ENCODE data around the gene IFNA5.
A peak's percentile ranks its signal among the peaks of the same experiment; 100 is the strongest.

Gene IFNA5

DNA sequence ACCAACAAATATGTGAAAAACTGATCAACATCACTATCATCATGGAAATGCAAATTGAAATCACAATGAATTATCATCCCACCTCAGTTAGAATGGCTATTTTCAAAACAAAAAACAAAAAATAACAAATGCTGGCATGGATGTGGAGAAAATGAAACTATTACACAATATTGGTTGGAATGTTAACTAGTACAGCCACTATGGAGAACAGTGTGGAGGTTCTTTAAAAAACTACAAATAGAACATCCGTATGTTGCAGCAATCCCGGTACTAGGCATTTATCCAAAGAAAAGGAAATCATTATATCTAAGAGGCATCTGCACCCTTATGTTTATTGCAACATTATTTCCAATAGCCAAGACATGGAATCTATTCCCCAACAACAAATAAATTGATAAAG lies 9.0 kb upstream of the IFNA5 start:
- H3K27me3 ChIP-seq (replicated peaks) = peaks cover 5% of the 10 kb centered on the region
- no peaks in the 10 kb centered on the region for H3K36me3 ChIP-seq (replicated peaks)
- no peak for DNase-seq
- in situ Hi-C loops (cut with HindIII; ENCODE audit: low pct_ligation_motif_present, low sequenced_read_pairs) = no loop called here
- TF ChIP-seq, protein P1, sequence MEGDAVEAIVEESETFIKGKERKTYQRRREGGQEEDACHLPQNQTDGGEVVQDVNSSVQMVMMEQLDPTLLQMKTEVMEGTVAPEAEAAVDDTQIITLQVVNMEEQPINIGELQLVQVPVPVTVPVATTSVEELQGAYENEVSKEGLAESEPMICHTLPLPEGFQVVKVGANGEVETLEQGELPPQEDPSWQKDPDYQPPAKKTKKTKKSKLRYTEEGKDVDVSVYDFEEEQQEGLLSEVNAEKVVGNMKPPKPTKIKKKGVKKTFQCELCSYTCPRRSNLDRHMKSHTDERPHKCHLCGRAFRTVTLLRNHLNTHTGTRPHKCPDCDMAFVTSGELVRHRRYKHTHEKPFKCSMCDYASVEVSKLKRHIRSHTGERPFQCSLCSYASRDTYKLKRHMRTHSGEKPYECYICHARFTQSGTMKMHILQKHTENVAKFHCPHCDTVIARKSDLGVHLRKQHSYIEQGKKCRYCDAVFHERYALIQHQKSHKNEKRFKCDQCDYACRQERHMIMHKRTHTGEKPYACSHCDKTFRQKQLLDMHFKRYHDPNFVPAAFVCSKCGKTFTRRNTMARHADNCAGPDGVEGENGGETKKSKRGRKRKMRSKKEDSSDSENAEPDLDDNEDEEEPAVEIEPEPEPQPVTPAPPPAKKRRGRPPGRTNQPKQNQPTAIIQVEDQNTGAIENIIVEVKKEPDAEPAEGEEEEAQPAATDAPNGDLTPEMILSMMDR (IDR thresholded peaks at IDR 0.05; ENCODE audit: low read depth, low read length, missing control alignments) = no peak
- no peak overlapping the region for H3K27ac ChIP-seq
- no peak overlapping the region for H3K4me3 ChIP-seq (ENCODE audit: low read depth, low read length)

GRCh38 chr9:21311889-21312288 lies 6.8 kb upstream of the IFNA5 start:
- Histone ChIP-seq H3K4me3 (ENCODE audit: low read depth, low read length) (no peak overlapping the region), H3K36me3 (replicated peaks) (no peaks in the 10 kb centered on the region), H3K27me3 (replicated peaks) (peaks cover 5% of the 10 kb centered on the region), H3K27ac (no peak overlapping the region)
- in situ Hi-C loops (cut with HindIII; ENCODE audit: low pct_ligation_motif_present, low sequenced_read_pairs) = no loop called here
- TF ChIP-seq, protein P1 (IDR thresholded peaks at IDR 0.05; ENCODE audit: low read depth, low read length, missing control alignments) = no peak
- DNase-seq = no peak

DNA sequence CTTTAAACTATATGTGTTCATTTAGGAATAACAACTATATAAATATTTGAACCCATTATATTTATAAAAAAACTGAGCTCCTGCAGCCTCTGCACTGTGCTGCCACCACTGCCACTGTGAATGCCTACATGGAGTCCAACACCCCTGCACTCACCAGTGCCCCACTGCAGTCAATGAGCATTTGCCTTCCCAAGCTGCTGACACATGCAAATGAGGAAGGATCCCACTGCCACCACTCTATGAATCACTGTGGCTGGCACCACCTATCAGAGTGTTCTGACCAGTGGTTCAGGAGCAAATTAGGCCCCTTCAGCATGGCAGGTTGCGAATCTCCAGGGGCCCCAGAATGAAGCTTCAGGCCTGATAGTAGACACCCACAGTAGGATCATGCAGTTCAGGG lies 9.1 kb downstream of the IFNA5 start:
- Histone ChIP-seq H3K36me3 (replicated peaks) (no peaks in the 10 kb centered on the region), H3K27ac (no peak overlapping the region), H3K27me3 (replicated peaks) (no peaks in the 10 kb centered on the region), H3K4me3 (ENCODE audit: low read depth, low read length) (no peak overlapping the region)
- TF ChIP-seq, protein P1 (IDR thresholded peaks at IDR 0.05; ENCODE audit: low read depth, low read length, missing control alignments) = no peak
- in situ Hi-C loops (cut with HindIII; ENCODE audit: low pct_ligation_motif_present, low sequenced_read_pairs) = no loop called here
- no peak for DNase-seq

DNA sequence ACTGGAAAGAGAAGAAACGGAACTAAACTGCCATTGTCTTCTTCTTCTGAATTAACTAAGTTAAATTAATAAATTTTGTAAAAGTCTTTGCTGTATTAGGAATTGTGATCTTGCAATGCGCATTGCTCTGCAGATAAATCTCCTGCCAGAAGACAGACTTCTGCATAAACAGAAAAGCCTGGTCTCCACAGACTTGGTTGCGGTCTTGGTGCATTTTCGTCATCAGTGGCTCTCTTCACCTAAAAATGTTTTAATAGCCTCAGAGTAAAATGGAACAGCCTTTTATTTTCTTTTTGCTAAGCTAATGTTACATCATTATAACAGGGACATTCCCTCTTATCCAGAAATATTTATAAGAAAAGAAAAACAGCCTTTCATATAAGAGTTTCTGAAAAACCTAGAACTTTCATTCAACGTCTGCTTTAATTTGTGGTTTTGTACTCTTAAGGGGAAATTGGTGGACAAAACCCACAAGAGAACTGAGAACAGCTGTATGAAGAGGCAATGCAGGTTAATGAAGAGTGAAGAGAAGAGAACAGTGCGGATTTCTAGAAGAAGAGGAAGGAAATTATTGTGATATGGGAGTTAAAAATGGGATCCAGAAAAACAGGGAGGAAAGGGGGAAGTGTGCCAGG lies 10.1 kb downstream of the IFNA5 start:
- Histone ChIP-seq H3K4me3 (ENCODE audit: low read depth, low read length) (no peak overlapping the region), H3K36me3 (replicated peaks) (no peaks in the 10 kb centered on the region), H3K27ac (no peak overlapping the region), H3K27me3 (replicated peaks) (no peaks in the 10 kb centered on the region)
- TF ChIP-seq, protein P1 (IDR thresholded peaks at IDR 0.05; ENCODE audit: low read depth, low read length, missing control alignments) = no peak
- no peak for DNase-seq
- in situ Hi-C loops (cut with HindIII; ENCODE audit: low pct_ligation_motif_present, low sequenced_read_pairs) = no loop called here

GRCh38 chr9:21294364-21294774 lies 10.7 kb downstream of the IFNA5 start:
- peak; percentile 29 for DNase-seq
- H3K27me3 ChIP-seq (replicated peaks) = no peaks in the 10 kb centered on the region
- TF ChIP-seq, protein P1 (IDR thresholded peaks at IDR 0.05; ENCODE audit: low read depth, low read length, missing control alignments) = no peak
- in situ Hi-C loops (cut with HindIII; ENCODE audit: low pct_ligation_motif_present, low sequenced_read_pairs) = no loop called here
- H3K36me3 ChIP-seq (replicated peaks) = no peaks in the 10 kb centered on the region
- no peak overlapping the region for H3K27ac ChIP-seq
- H3K4me3 ChIP-seq (ENCODE audit: low read depth, low read length) = no peak overlapping the region

- Histone ChIP-seq H3K27ac (no peak overlapping the region), H3K4me3 (ENCODE audit: low read depth, low read length) (no peak overlapping the region), H3K27me3 (replicated peaks) (no peaks in the 10 kb centered on the region), H3K36me3 (replicated peaks) (no peaks in the 10 kb centered on the region)
- TF ChIP-seq, protein P1 (IDR thresholded peaks at IDR 0.05; ENCODE audit: low read depth, low read length, missing control alignments) = no peak
- in situ Hi-C loops (cut with HindIII; ENCODE audit: low pct_ligation_motif_present, low sequenced_read_pairs) = no loop called here
- DNase-seq = no peak
Observed at GRCh38 chr9:21289848-21290247, 15.3 kb downstream of the IFNA5 start.
